T-helper 9 cell (primary cell): ENCODE results near the gene CHCHD3.

Source experiments
- DNase-seq: peaks from one replicate; pipeline ENCODE4 v3.0.0-alpha.2; 2020

Gene CHCHD3

GRCh38 chr7:132800522-132800921 lies 281.4 kb downstream of the CHCHD3 start:
- DNase-seq = no peak

- DNase-seq = no peak
Observed at GRCh38 chr7:132799081-132799413, 282.8 kb downstream of the CHCHD3 start.

- DNase-seq = no peak
Observed at GRCh38 chr7:132797152-132797551, 284.7 kb downstream of the CHCHD3 start.

- no peak for DNase-seq
Observed at GRCh38 chr7:132793474-132793873, 288.4 kb downstream of the CHCHD3 start.

- DNase-seq = no peak
Observed at GRCh38 chr7:132791036-132791435, 290.9 kb downstream of the CHCHD3 start.

GRCh38 chr7:132790104-132790503 lies 291.8 kb downstream of the CHCHD3 start:
- DNase-seq = no peak

GRCh38 chr7:132789281-132789680 lies 292.6 kb downstream of the CHCHD3 start:
- DNase-seq = no peak

GRCh38 chr7:132785870-132786269 lies 296.0 kb downstream of the CHCHD3 start:
- DNase-seq = no peak

- no peak for DNase-seq
Observed at GRCh38 chr7:132784406-132784805, 297.5 kb downstream of the CHCHD3 start.

GRCh38 chr7:132783824-132784223 lies 298.1 kb downstream of the CHCHD3 start:
- no peak for DNase-seq

GRCh38 chr7:132782777-132783640 lies 298.9 kb downstream of the CHCHD3 start:
- no peak for DNase-seq

- DNase-seq = no peak
Observed at GRCh38 chr7:132780822-132781221, 301.1 kb downstream of the CHCHD3 start.

GRCh38 chr7:132779164-132779563 lies 302.7 kb downstream of the CHCHD3 start:
- DNase-seq = no peak

- DNase-seq = no peak
Observed at GRCh38 chr7:132778761-132779160, 303.1 kb downstream of the CHCHD3 start.

GRCh38 chr7:132777956-132778355 lies 303.9 kb downstream of the CHCHD3 start:
- DNase-seq = no peak

- DNase-seq = no peak
Observed at GRCh38 chr7:132777414-132777813, 304.5 kb downstream of the CHCHD3 start.

GRCh38 chr7:132776048-132776620 lies 305.8 kb downstream of the CHCHD3 start:
- no peak for DNase-seq

GRCh38 chr7:132773527-132773956 lies 308.3 kb downstream of the CHCHD3 start:
- DNase-seq = no peak

- no peak for DNase-seq
Observed at GRCh38 chr7:132771301-132771730, 310.6 kb downstream of the CHCHD3 start.

GRCh38 chr7:132770055-132770454 lies 311.8 kb downstream of the CHCHD3 start:
- DNase-seq = no peak

- no peak for DNase-seq
Observed at GRCh38 chr7:132769280-132769679, 312.6 kb downstream of the CHCHD3 start.

- DNase-seq = no peak
Observed at GRCh38 chr7:132768099-132768498, 313.8 kb downstream of the CHCHD3 start.

- DNase-seq = no peak
Observed at GRCh38 chr7:132767378-132767777, 314.5 kb downstream of the CHCHD3 start.

- no peak for DNase-seq
Observed at GRCh38 chr7:132766660-132767059, 315.2 kb downstream of the CHCHD3 start.

- no peak for DNase-seq
Observed at GRCh38 chr7:132765861-132766260, 316.0 kb downstream of the CHCHD3 start.
